H1 (cell line): Measurements from ENCODE around the gene PCDHA7. TPM values are rescaled to one million over a fixed set of nuclear protein-coding genes. Genes with fewer than 3 reads are reported as not detected.
A peak's percentile ranks its signal among the peaks of the same experiment; 100 is the strongest.

Experiments used
- ASH2L ChIP-seq: fragments of 200-600, 300-600 bp; sonication (generic); IDR thresholded peaks from one replicate; pipeline ENCODE4 v1.7.1; 2017; ENCODE audit warnings: low read length
- BRCA1 ChIP-seq: IDR thresholded peaks from 2 replicates; pipeline ENCODE4 v1.6.1; 2012; ENCODE audit warnings: low read depth, low read length, improper control_type of control experiment
- EP300 ChIP-seq, 2 experiments: IDR thresholded peaks; 1 replicate in 1 of 2; 2 replicates in 1 of 2; pipeline ENCODE4 v1.6.1; 2011 to 2012; ENCODE audit warnings: low read depth in 2 of 2, low read length in 2 of 2, mild to moderate bottlenecking in 2 of 2, borderline replicate concordance in 1 of 2, inconsistent platforms in 1 of 2, moderate library complexity in 1 of 2
- GTF2F1 ChIP-seq: IDR thresholded peaks from 2 replicates; pipeline ENCODE4 v1.6.1; 2012; ENCODE audit warnings: low read depth, low read length, improper control_type of control experiment, borderline replicate concordance
- JUND ChIP-seq: IDR thresholded peaks from 2 replicates; pipeline ENCODE4 v1.6.1; 2011; ENCODE audit warnings: mild to moderate bottlenecking, improper control_type of control experiment, low read length
- KDM4A ChIP-seq: IDR thresholded peaks from one replicate; pipeline ENCODE4 v1.7.1; 2012; ENCODE audit warnings: low read depth, mild to moderate bottlenecking, moderate library complexity, low read length, inconsistent platforms; ENCODE audit not compliant: severe bottlenecking
- polyA plus RNA-seq, 7 experiments: library from polyadenylated mRNA; depleted of rRNA in 3 of 7; stranded (reverse) in 5 of 7; unstranded in 2 of 7; fragments of >200 nt in 5 of 7; fragments of 200-250 nt in 2 of 7; gene quantifications; 1 replicate in 5 of 7; 2 replicates in 1 of 7; 4 replicates in 1 of 7; pipeline versions ENCODE4 v1.2.1 to v1.2.3, GENCODE V29; 2011 to 2013; ENCODE audit warnings: missing spikeins in 2 of 7, mixed read lengths in 2 of 7
- total RNA-seq: library from RNA; stranded (reverse); fragmentation: NEBNext Ultra II Directional; extraction: Animal tissue kit (Norgen Biotek cat#: 25700); gene quantifications from 2 replicates; pipeline ENCODE4 v1.2.1, GENCODE V29; 2021

Gene PCDHA7
- total and polyA plus RNA-seq, 2 of the 8 experiments (the other 6 are each of a cell fraction or from before 2014, with no cell fraction given), result 0.86 to 1.6 TPM

- TF ChIP-seq JUND (no peak), BRCA1 (no peak), GTF2F1 (no peak), ASH2L (peak; percentile 30), EP300 (IDR thresholded peaks at IDR 0.05; ENCODE audit: borderline replicate concordance in 1 of 2, low read depth in 2 of 2, low read length in 2 of 2) (no peak), KDM4A (peak; percentile 48)
These were observed 39.3 kb upstream of the PCDHA7 start, which contains the start of gene PCDHA2 (continued) for GRCh38 chr5:140794595-140795258.
